Right cardiac atrium (tissue), 5 donors: ENCODE data around the gene NAGK. TPM values are rescaled to one million over a fixed set of nuclear protein-coding genes. Genes with fewer than 3 reads are reported as not detected.
"Not testable (repeated sequence)": the region's sequence is repeated elsewhere in the genome, so short reads cannot be mapped to it uniquely, and the experiment has no call there.

Experiments used
- ATAC-seq, 2 donors: fragments of 200-7000 bp; cut with Tn5 transposase; one replicate each; pipeline versions ENCODE4 v1.8.0 to v1.9.1; 2020; ENCODE audit warnings: moderate library complexity in 2 of 2, mild to moderate bottlenecking in 1 of 2
- DNase-seq, 3 donors: peaks; one replicate each; pipeline ENCODE4 v3.0.0-alpha.2; 2020
- H3K27ac ChIP-seq: one replicate; pipeline ENCODE4 v1.5.1; 2013; ENCODE audit warnings: mild to moderate bottlenecking, low read length, control low read depth, moderate library complexity
- H3K27me3 ChIP-seq: one replicate; pipeline ENCODE4 v1.6.1; 2013; ENCODE audit not compliant: control insufficient read depth, insufficient read depth
- H3K4me1 ChIP-seq: one replicate; pipeline ENCODE4 v1.6.1; 2013; ENCODE audit warnings: low read length; ENCODE audit not compliant: control insufficient read depth, insufficient read depth
- H3K4me3 ChIP-seq: one replicate; pipeline ENCODE4 v1.5.1; 2013; ENCODE audit warnings: low read length, control low read depth
- H3K9me3 ChIP-seq: one replicate; pipeline ENCODE4 v1.6.1; 2013; ENCODE audit warnings: low read length; ENCODE audit not compliant: control insufficient read depth
- WGBS: extraction: QIAGEN DNeasy Blood & Tissue Kit; methylation state at CpG from one replicate; pipeline ENCODE4 v1.1.7; 2013; 5-methylcytosine and 5-hydroxymethylcytosine counted together
- intact Hi-C, 4 donors: fragments of 100-400 bp; cut with DNase I; formaldehyde crosslinking; loops; one replicate each; pipeline versions ENCODE4 v1.11.0 to v1.14.0; 2022 to 2023
- polyA plus RNA-seq: library from polyadenylated mRNA; stranded (reverse); fragments of 200-250 nt; gene quantifications from one replicate; pipeline ENCODE4 v1.2.3, GENCODE V29; 2013
- total RNA-seq, 4 donors: library from RNA; stranded (reverse); fragmentation: NEBNext Ultra II Directional; extraction: Animal tissue kit (Norgen Biotek cat#: 25700); gene quantifications; one replicate each; pipeline ENCODE4 v1.2.1, GENCODE V29; 2021
- donor health status: healthy with polysubstance abuse.
- donor health status: DM: no; HTN: yes; CAD: no.
- donor health status: DM: no; HTN: no; CAD: no.
- donor health status: DM: no; HTN: yes; CAD: no; lungs with severe emphysema.
- donor health status: DM: yes; HTN: yes; CAD: no.

The NAGK gene
- total and polyA plus RNA-seq, 5 donors, result 50.1 to 63.1 (median 53.5) TPM

DNA sequence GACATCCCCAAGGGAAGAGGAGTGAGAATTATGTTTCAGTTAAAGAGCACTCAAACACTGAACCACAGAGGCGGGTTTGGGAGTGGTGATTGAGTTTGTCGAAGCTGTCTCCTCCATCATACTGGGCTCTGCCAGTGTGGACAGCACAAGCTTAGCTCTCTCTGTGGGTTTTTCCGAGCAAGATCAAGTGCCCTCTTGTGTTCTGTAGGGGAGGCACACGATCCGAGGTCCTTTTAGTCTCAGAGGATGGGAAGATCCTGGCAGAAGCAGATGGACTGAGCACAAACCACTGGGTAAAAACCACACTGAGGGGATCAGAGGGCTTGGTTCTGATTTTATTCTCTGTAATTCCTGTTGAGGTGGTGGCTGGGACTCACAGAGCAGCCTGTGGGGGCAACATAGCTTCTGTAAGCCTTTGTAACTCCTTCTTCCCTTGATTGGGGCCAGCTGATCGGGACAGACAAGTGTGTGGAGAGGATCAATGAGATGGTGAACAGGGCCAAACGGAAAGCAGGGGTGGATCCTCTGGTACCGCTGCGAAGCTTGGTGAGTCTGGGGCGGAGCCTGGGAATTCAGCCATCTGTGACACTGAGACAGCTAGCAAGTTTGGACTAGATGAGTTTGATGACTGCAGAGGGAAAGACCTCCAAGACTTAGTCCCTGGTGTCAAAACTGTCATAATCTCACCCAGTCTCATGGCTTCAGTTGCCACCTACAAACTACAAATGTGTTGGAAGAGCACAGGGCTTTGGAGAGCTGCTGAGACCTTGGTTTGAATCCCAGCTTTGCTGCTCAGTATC is 2.0 kb downstream of the NAGK start:
- ATAC-seq, result no peak

DNA sequence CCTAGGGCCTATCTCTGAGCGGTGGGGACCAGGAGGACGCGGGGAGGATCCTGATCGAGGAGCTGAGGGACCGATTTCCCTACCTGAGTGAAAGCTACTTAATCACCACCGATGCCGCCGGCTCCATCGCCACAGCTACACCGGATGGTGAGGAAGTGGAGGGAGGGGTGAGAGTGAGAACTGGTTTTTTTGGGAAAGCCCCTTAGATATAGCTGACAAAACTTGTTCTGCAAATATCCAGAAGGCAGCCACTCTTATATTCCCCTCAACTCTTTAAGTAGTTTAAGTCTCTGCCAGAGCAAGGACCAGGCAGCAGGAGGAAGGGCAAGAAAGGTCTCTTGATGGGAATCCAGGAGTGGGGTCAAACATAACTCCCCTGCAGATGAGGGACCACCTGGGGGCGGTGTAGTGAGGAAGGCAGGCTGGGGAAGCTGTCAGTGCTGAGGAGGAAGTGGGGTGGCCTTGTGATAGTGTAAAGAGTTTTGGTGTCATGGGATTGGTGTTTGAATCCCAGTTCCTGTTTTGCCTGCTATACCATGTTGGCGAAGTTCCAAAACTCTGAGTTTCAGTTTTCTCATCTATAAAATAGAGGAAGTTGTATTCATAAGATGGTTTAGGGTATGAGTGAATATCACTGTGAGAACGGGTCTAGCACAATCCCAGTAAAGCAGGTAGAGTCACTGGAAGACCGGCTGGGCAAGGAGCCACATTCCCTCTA is 3.4 kb downstream of the NAGK start:
- Histone ChIP-seq H3K9me3 (no peaks in the 10 kb centered on the region), H3K4me1 (no peaks in the 10 kb centered on the region), H3K27me3 (no peaks in the 10 kb centered on the region), H3K27ac (no peak overlapping the region), H3K4me3 (no peak overlapping the region)
- intact Hi-C loops, result no loop called here
- ATAC-seq (no peak), DNase-seq (peak in 1 of 3 donors; percentile 61)
- 64% methylated on average over 14 of the region's 14 CpGs for WGBS

More for the DNA sequence above, 2.0 kb downstream of the NAGK start:
- intact Hi-C loops, result no loop called here
- Histone ChIP-seq H3K27me3 (no peaks in the 10 kb centered on the region), H3K4me1 (no peaks in the 10 kb centered on the region), H3K9me3 (no peaks in the 10 kb centered on the region), H3K4me3 (no peak overlapping the region), H3K27ac (no peak overlapping the region)
- DNase-seq, result peak in 1 of 3 donors; percentile 48
- WGBS, result 56% methylated on average over 10 of the region's 10 CpGs

DNA sequence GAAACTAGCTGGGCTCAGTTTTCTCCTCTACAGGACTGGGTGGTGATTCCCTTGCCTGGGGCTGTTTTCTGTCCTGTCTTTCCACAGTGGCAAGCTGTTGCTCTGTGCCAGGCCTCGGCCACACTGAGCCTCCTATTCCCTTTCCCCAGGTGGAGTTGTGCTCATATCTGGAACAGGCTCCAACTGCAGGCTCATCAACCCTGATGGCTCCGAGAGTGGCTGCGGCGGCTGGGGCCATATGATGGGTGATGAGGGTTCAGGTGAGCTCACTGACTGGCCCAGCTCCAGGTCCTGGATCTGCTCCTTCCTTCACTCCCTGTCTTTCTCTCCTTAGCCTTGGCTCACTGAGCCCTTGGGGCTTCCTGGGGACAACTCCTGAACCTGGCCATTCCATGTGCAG is 4.0 kb downstream of the NAGK start:
- Histone ChIP-seq H3K4me3 (no peak overlapping the region), H3K27ac (no peak overlapping the region), H3K4me1 (no peaks in the 10 kb centered on the region), H3K27me3 (no peaks in the 10 kb centered on the region), H3K9me3 (no peaks in the 10 kb centered on the region)
- intact Hi-C loops, result no loop called here
- 93% methylated on average over 4 of the region's 4 CpGs for WGBS
- ATAC-seq (no peak), DNase-seq (peak in 1 of 3 donors; percentile 51)

DNA sequence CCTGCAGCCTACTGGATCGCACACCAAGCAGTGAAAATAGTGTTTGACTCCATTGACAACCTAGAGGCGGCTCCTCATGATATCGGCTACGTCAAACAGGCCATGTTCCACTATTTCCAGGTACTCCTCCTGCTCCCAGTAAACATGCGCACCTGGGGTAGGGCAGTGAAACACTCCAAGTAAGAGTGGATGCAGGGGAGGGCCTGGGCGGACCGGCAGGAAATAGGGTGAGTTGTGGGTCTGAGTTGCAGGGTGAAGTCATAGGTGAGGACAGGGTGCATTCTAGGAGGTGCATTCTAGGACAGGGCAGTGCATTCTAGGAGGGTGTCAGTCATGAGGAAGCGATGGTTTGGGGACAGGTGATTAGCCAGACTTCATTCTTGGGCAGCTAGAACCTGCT is 5.0 kb downstream of the NAGK start:
- no peak overlapping the region for H3K27ac ChIP-seq
- no peaks in the 10 kb centered on the region for H3K27me3 ChIP-seq
- intact Hi-C loops, result no loop called here
- no peak for ATAC-seq
- H3K9me3 ChIP-seq, result no peaks in the 10 kb centered on the region
- H3K4me3 ChIP-seq, result no peak overlapping the region
- WGBS, result 90% methylated on average over 8 of the region's 8 CpGs
- no peaks in the 10 kb centered on the region for H3K4me1 ChIP-seq
- DNase-seq, result no peak

DNA sequence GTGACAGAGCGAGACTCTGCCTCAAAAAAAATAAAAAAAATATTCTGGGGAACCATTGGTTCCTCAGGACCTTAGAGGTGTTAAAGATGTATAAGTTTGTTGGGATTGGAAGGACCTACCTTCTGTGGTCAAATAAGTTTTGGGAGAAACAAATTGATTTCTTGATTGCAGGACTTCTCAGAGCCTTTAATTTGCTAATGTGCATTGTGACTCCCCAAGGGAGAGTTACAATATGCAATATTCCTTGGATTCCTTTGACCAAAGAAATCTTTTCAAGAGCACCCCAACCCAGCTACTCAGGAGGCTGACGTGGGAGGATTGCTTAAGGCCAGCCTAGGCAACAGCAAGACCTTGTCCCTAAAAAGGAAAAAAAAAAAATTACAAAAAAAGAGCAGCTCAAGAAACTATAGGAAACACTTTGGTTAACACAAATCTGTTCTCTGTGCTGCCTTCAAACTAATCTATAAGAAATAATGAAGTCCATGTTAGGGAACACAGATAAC is 6.5 kb downstream of the NAGK start:
- H3K27ac ChIP-seq, result no peak overlapping the region
- DNase-seq, result no peak
- H3K4me1 ChIP-seq, result no peaks in the 10 kb centered on the region
- ATAC-seq, result no peak
- WGBS, result 96% methylated on average over 2 of the region's 2 CpGs
- intact Hi-C loops, result no loop called here
- no peaks in the 10 kb centered on the region for H3K27me3 ChIP-seq
- no peak overlapping the region for H3K4me3 ChIP-seq
- no peaks in the 10 kb centered on the region for H3K9me3 ChIP-seq

DNA sequence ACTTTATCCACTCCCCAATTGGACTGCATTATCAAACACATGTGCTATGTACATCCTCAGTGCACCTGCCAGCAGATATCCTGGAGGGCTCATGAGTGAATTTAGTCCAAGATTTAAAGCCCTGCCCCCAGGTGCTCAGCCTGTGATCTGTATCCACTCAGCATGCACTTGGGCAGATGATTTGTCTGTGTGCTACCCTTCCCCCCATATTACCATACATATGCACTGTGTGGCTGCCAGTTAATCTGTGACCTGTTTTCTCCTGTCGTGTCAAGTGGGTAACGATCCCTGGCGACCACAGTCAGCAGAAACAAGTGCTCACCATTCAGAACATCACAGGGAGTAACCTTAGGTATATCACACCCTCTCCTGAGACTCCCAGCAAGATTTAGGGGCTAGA is 10.2 kb downstream of the NAGK start:
- Histone ChIP-seq H3K9me3 (no peaks in the 10 kb centered on the region), H3K4me1 (no peaks in the 10 kb centered on the region), H3K4me3 (no peak overlapping the region), H3K27ac (no peak overlapping the region), H3K27me3 (no peaks in the 10 kb centered on the region)
- DNase-seq (no peak), ATAC-seq (no peak)
- intact Hi-C loops, result no loop called here
- 63% methylated on average over 3 of the region's 3 CpGs for WGBS

DNA sequence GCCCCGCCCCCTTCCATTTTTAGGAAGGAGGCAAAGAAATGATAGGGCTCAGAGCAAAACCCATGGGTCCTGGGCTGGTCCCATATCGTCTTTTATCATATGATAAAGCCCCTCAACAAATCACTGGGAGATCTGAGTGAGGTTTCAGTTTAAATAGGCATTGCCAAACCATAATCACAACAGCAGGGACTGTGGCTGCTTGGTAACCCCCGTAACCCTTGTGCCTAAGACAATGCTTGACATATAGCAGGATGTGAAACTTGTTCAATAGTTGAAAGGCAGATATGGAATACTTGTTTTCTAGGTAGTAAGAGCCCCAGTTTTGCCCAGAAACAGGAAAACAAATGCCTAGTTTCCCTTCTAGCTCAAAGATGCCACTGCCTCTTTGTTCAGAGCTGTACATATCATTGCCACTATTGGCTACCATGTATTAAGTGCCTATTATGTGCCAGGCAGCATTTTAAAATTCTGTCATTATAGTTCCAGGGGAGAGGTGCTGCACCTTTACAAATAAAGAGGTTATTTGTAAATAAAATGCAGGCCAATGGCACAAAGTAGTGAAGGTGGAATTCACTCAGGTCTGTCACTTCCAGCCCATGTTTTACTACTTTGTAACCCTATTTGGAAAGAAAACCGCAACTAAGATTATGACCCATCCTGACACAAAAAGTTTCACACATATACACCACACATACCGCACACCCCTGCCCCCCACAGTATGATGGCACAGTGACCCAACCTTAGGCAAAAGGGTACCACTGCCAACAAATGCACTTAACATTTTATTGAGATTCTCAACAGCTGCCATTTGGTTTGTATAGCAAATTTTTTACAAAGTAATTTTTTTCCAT is 14.2 kb downstream of the NAGK start:
- 78% methylated on average over 5 of the region's 5 CpGs for WGBS
- DNase-seq (no peak), ATAC-seq (no peak)
- Histone ChIP-seq H3K27ac (no peak overlapping the region), H3K9me3 (no peaks in the 10 kb centered on the region), H3K4me3 (no peak overlapping the region), H3K27me3 (no peaks in the 10 kb centered on the region), H3K4me1 (no peaks in the 10 kb centered on the region)
- intact Hi-C loops, result no loop called here

DNA sequence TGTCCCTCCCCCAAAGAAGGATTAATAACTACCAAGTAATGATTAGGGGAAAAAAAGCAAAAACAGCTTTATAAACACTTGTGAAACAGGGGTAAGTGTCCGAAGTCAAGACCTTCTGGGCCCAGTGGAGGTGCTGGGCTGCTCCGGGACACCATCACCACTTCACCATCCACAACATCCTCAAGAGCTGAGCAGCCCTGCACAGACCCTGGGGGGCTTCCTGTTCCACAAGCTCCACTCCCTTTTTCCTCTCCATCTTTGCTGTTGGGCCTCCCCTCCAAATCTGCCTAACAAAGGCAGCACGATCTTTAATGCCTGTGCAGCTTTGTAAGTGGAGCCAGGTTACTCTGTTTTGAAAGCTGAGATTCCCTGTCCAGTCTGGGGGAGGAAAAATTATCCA is 14.8 kb downstream of the NAGK start:
- ATAC-seq, H3K27ac ChIP-seq, H3K27me3 ChIP-seq, DNase-seq, H3K4me3 ChIP-seq, H3K9me3 ChIP-seq, intact Hi-C loops, H3K4me1 ChIP-seq: not testable (repeated sequence)
- WGBS, result no CpG with 5 or more reads among the region's 3 CpGs

DNA sequence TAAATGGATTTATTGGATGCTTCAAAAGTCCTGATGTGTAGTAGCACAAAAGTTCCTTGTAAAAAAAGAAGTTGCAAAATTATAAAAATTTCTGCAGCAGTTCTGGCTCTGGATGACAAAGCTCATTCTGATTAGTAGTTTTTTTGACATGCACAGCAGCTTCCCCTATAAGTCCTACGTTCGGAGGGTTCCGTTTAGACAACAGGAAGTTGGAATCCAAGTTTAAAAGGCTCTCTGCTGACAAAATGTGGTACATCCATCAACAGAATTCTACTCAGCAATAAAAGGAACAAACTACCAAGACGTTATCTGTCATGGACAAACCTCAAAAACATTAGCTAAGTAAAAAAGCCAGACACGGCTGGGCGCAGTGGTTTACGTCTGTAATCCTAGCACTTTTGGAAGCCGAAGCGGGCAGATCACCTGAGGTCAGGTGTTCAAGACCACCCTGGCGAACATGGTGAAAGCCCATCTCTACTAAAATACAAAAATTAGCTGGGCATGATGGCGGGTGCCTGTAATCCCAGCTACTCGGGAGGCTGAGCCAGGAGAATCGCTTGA is 15.4 kb downstream of the NAGK start:
- peak in 1 of 3 donors; percentile 45 for DNase-seq
- intact Hi-C loops, H3K27ac ChIP-seq, H3K9me3 ChIP-seq, H3K27me3 ChIP-seq, ATAC-seq, H3K4me3 ChIP-seq, H3K4me1 ChIP-seq: not testable (repeated sequence)
- WGBS, result 65% methylated on average over 10 of the region's 13 CpGs

DNA sequence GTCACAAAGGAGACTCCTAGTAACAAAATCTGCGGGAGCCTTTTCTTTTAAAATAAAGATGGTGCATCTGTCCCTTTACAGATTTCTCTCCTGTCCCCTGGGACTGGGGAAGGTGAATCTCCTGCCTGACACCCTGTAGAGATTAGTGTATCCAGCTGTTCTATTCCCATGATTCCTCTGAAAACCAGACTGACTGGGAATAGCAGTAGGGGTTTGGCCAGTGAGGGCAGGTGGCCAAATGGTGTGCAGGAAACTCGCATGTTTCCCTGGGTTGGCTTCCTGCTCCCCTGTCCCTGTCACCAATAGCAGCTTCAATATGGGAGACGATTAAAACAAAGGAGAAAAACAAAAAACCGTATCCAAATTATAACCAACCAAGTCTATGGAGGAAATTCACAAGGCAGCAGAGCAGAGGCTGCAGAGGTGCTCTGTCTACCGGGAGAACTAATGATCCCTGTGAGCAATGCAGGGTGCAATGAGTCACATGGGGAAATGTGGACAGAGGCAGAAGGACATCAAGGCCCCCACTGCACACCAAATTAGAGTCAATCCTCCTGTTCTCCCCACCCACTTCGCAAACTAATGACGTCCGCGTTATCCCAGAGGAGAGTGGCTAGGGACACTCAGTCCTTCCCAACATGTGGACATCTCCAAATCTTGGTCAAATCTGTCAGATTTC is 17.0 kb downstream of the NAGK start:
- H3K4me1 ChIP-seq, H3K27ac ChIP-seq, DNase-seq, ATAC-seq, H3K9me3 ChIP-seq, H3K27me3 ChIP-seq, H3K4me3 ChIP-seq, intact Hi-C loops: not testable (repeated sequence)
- 67% methylated on average over 9 of the region's 9 CpGs for whole genome bisulfite sequencing
